Esophagus squamous epithelium (tissue), 4 donors: ENCODE measurements around the gene ZMYND8.

ENCODE experiments used
- POLR2A ChIP-seq, 4 donors: fragments of 450-650 bp; IDR thresholded peaks; one replicate each; pipeline ENCODE4 v1.6.1; 2017; ENCODE audit warnings: antibody characterized with exemption in 4 of 4, mild to moderate bottlenecking in 4 of 4, moderate library complexity in 3 of 4
- TF ChIP-seq, protein P1 (sequence below), 6 experiments: fragments of 450-650 bp in 4 of 6; fragments of 200-600 bp in 2 of 6; sonication (generic) in 2 of 6; IDR thresholded peaks; one replicate each; pipeline ENCODE4 v1.5.1; 2016 to 2019; ENCODE audit warnings: antibody characterized with exemption in 6 of 6, mild to moderate bottlenecking in 4 of 6, moderate library complexity in 4 of 6

DNA sequence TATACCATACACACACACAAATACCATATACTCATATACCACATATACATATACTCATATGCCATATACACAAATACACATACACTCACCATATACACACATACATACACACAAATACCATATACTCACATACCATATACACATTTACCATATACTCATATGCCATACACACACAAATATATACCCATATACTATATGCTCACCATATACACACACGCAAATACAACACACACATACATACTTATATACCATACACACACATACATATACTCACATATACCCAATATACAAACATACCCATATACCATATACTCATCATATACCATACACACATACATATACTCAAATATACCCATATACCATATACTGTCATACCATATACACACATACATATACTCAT, 99.2 kb downstream of the ZMYND8 start:
- TF ChIP-seq, protein P1, sequence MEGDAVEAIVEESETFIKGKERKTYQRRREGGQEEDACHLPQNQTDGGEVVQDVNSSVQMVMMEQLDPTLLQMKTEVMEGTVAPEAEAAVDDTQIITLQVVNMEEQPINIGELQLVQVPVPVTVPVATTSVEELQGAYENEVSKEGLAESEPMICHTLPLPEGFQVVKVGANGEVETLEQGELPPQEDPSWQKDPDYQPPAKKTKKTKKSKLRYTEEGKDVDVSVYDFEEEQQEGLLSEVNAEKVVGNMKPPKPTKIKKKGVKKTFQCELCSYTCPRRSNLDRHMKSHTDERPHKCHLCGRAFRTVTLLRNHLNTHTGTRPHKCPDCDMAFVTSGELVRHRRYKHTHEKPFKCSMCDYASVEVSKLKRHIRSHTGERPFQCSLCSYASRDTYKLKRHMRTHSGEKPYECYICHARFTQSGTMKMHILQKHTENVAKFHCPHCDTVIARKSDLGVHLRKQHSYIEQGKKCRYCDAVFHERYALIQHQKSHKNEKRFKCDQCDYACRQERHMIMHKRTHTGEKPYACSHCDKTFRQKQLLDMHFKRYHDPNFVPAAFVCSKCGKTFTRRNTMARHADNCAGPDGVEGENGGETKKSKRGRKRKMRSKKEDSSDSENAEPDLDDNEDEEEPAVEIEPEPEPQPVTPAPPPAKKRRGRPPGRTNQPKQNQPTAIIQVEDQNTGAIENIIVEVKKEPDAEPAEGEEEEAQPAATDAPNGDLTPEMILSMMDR (IDR thresholded peaks at IDR 0.05): no peak
- no peak for TF ChIP-seq POLR2A (IDR thresholded peaks at IDR 0.05)
